ENCODE data around the gene FAF2.

DNA sequence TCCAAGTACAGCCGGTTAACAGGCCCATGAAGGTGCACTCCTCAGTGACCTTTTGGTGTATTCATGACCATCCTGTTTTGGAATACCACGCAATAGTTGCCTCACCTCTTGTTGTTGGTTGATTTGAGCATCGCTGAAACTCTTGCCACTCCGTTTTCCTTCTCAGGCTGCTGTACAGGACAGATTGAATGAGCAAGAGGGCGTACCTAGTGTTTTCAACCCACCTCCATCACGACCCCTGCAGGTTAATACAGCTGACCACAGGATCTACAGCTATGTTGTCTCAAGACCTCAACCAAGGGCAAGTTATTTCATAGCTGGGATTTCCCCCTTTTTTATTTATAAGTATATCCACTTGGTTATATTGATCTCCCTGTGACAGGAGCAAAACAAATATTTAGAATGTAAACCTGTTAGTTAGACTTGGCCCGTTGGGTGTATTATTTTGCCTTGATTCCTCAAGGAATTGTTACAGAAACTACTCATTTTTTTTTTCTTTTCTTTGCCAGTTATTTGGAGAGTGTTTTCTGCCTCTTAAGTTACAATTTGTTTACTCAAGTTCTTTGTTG lies 38.1 kb downstream of the FAF2 start:
- TF ChIP-seq POLR2AphosphoS5 (IDR thresholded peaks at IDR 0.05; ENCODE audit: low read depth, low read length): no peak
- TF ChIP-seq POLR2A (IDR thresholded peaks at IDR 0.05; ENCODE audit: low read depth, low read length): no peak
- no peak for TF ChIP-seq TAF1 (IDR thresholded peaks at IDR 0.05; ENCODE audit: borderline replicate concordance, low read depth, low read length)
